Panc1 (cell line): Measurements from ENCODE around the gene VWA3B. TPM values are rescaled to one million over a fixed set of nuclear protein-coding genes. Genes with fewer than 3 reads are reported as not detected.

Experiments
- ATAC-seq: fragments of 200-7000 bp; cut with Tn5 transposase; 2 replicates; pipeline ENCODE4 v1.9.1; 2020; ENCODE audit warnings: mild to moderate bottlenecking, moderate library complexity
- Bru-seq: library from RNA; stranded (reverse); fragments of 400-500 nt; gene quantifications from one replicate; lab custom pipeline; 2021; lab: Mats Ljungman, UMichigan
- BruChase-seq, 2 experiments: library from RNA; stranded (reverse); fragments of 400-500 nt; gene quantifications; one replicate each; lab custom pipeline; 2021; lab: Mats Ljungman, UMichigan
- BruUV-seq: library from RNA; stranded (reverse); fragments of 400-500 nt; replicated peaks from 2 replicates; lab custom pipeline; 2021; lab: Mats Ljungman, UMichigan
- CTCF ChIA-PET: fragments of 300-600 bp; sonication (Branson Sonifier 250); formaldehyde crosslinking; loops from one replicate; lab custom pipeline; 2022; ENCODE audit warnings: antibody characterized with exemption; lab: Charles Lee
- POLR2A ChIA-PET: fragments of 300-600 bp; sonication (Branson Sonifier 250); formaldehyde crosslinking; loops from one replicate; lab custom pipeline; 2022; ENCODE audit warnings: antibody characterized with exemption; lab: Charles Lee
- DNase-seq: peaks from one replicate; pipeline ENCODE4 v3.0.0-alpha.2; 2010; ENCODE audit warnings: low read depth, low spot score
- H3K27ac ChIP-seq: 2 replicates; pipeline ENCODE4 v1.5.1; 2011; ENCODE audit warnings: mild to moderate bottlenecking, low read length, inconsistent platforms
- H3K27me3 ChIP-seq: fragments of 200-500 bp; sonication (Bioruptor generic); 2 replicates; pipeline ENCODE4 v1.6.0; 2014; ENCODE audit warnings: low read length, inconsistent platforms; ENCODE audit not compliant: control insufficient read depth, insufficient read depth
- H3K36me3 ChIP-seq: fragments of 200-500 bp; sonication (Bioruptor generic); 2 replicates; pipeline ENCODE4 v1.5.1; 2014; ENCODE audit warnings: inconsistent platforms, mild to moderate bottlenecking, low read length, moderate library complexity; ENCODE audit not compliant: control insufficient read depth, insufficient read depth
- H3K4me1 ChIP-seq: 2 replicates; pipeline ENCODE4 v1.5.1; 2011; ENCODE audit warnings: inconsistent platforms, mild to moderate bottlenecking, low read length, moderate library complexity; ENCODE audit not compliant: control insufficient read depth, insufficient read depth
- H3K4me3 ChIP-seq, 2 experiments: 2 replicates each; pipeline ENCODE4 v1.5.1; 2011 to 2012; ENCODE audit warnings: low read depth in 2 of 2, low read length in 2 of 2, mild to moderate bottlenecking in 2 of 2, inconsistent platforms in 1 of 2, moderate library complexity in 1 of 2
- H3K9me3 ChIP-seq: fragments of 200-500 bp; sonication (Bioruptor generic); 2 replicates; pipeline ENCODE4 v1.5.1; 2014; ENCODE audit warnings: low read depth, mild to moderate bottlenecking, inconsistent platforms, low read length, moderate library complexity; ENCODE audit not compliant: control insufficient read depth, insufficient read depth
- CTCF ChIP-seq: fragments of 450-650 bp; IDR thresholded peaks from 2 replicates; pipeline ENCODE4 v1.5.1; 2017; ENCODE audit warnings: mild to moderate bottlenecking
- POLR2AphosphoS5 ChIP-seq: IDR thresholded peaks from 2 replicates; pipeline ENCODE4 v1.6.1; 2012; ENCODE audit warnings: mild to moderate bottlenecking, low read depth, low read length, moderate library complexity
- REST ChIP-seq, 2 experiments: IDR thresholded peaks; 2 replicates each; pipeline ENCODE4 v1.6.1; 2011 to 2012; ENCODE audit warnings: low read depth in 2 of 2, control low read depth in 1 of 2, low read length in 1 of 2, mild to moderate bottlenecking in 1 of 2, moderate library complexity in 1 of 2; ENCODE audit not compliant: insufficient read depth in 1 of 2
- SIN3A ChIP-seq: IDR thresholded peaks from 2 replicates; pipeline ENCODE4 v1.6.1; 2012; ENCODE audit warnings: low read depth, mild to moderate bottlenecking, low read length, moderate library complexity, borderline replicate concordance; ENCODE audit not compliant: insufficient read depth
- TCF7L2 ChIP-seq: IDR thresholded peaks from 2 replicates; pipeline ENCODE4 v1.6.1; 2011; ENCODE audit warnings: mild to moderate bottlenecking, low read depth, low read length, inconsistent platforms
- in situ Hi-C: cut with HindIII; loops from 2 replicates; pipeline ENCODE4 v1.10.0; 2016; ENCODE audit warnings: low sequenced_read_pairs, low pct_unique_long_range_greater_than_20kb
- intact Hi-C: fragments of 100-400 bp; cut with micrococcal nuclease; formaldehyde crosslinking; loops from one replicate; pipeline ENCODE4 v1.10.0; 2022; ENCODE audit not compliant: unreplicated experiment
- long read RNA-seq: library from polyadenylated mRNA; unstranded; transcript quantifications from one replicate; pipeline ENCODE4 v2.0.0, GENCODE V29; 2021; ENCODE audit not compliant: unreplicated experiment
- polyA plus RNA-seq: library from polyadenylated mRNA; unstranded; fragments of >200 nt; gene quantifications from one replicate; pipeline ENCODE4 v1.2.1, GENCODE V29; 2012; ENCODE audit warnings: missing spikeins; ENCODE audit not compliant: insufficient read length
- total RNA-seq: library from RNA; stranded (reverse); gene quantifications from one replicate; pipeline ENCODE4 v1.2.1, GENCODE V29; 2021; ENCODE audit not compliant: unreplicated experiment

VWA3B gene
- total RNA-seq, result not detected
- not detected for polyA plus RNA-seq
- percentile 1 among the genes with signal in this experiment for Bru-seq, nascent RNA
- percentile 2 among the genes with signal in this experiment for BruChase-seq, experiment 1, labeled RNA remaining after a 2-hour chase
- BruChase-seq, experiment 2, labeled RNA remaining after a 6-hour chase, result percentile 1 among the genes with signal in this experiment
- long read RNA-seq, result 0 reads

- peak; percentile 100 for ATAC-seq
- in situ Hi-C loops, result no loop called here
Observed at GRCh38 chr2:98086491-98087446, at the start of gene VWA3B. VWA3B (plus strand) TSS chr2:98087167; CDS start chr2:98093093, 5,926 bp downstream.

More at GRCh38 chr2:98086491-98087446, at the start of gene VWA3B:
- ChIA-PET CTCF (no interaction called here), POLR2A (no interaction called here)
- no peaks in the 10 kb centered on the region for H3K9me3 ChIP-seq
- H3K4me3 ChIP-seq, result peak within 1 kb of the TSS; percentile 55 to 72
- intact Hi-C loops, result no loop called here
- no peak for DNase-seq
- H3K27ac ChIP-seq, result no peak within 1 kb of the TSS
- no TSS peak for BruUV-seq
- H3K27me3 ChIP-seq, result peaks cover 20% of the 10 kb centered on the region; the same call in 1 of the 2 replicates
- no peaks in the 10 kb centered on the region for H3K36me3 ChIP-seq
- H3K4me1 ChIP-seq, result peaks cover 4% of the 10 kb centered on the region; the same call in 1 of the 2 replicates
- TF ChIP-seq CTCF (no peak), POLR2AphosphoS5 (no peak), REST (IDR thresholded peaks at IDR 0.05; ENCODE audit: insufficient read depth in 1 of 2, low read depth in 2 of 2, low read length in 1 of 2) (no peak), SIN3A (0 out of 2 replicates have a peak, but pooled peaks have one; percentile 79), TCF7L2 (no peak)
